ENCODE results near the gene DDTL. TPM values are rescaled to one million over a fixed set of nuclear protein-coding genes. Genes with fewer than 3 reads are reported as not detected.
"Not testable (repeated sequence)": the region's sequence is repeated elsewhere in the genome, so short reads cannot be mapped to it uniquely, and the experiment has no call there.

DDTL gene
- total RNA-seq, 1 donor from 2014 or later: 1.2 TPM

- H3K4me3 ChIP-seq (ENCODE audit: low read depth, low read length); H3K36me3 ChIP-seq (ENCODE audit: control insufficient read depth, insufficient read depth, low read length); DNase-seq (ENCODE audit: low read depth); H3K27me3 ChIP-seq (ENCODE audit: control insufficient read depth, insufficient read depth, low read length): not testable (repeated sequence)
These were observed 13.0 kb downstream of the DDTL start, which contains the start of gene GSTT2 for GRCh38 chr22:23979557-23980240. Gene GSTT2 (plus strand): TSS chr22:23980134.

DNA sequence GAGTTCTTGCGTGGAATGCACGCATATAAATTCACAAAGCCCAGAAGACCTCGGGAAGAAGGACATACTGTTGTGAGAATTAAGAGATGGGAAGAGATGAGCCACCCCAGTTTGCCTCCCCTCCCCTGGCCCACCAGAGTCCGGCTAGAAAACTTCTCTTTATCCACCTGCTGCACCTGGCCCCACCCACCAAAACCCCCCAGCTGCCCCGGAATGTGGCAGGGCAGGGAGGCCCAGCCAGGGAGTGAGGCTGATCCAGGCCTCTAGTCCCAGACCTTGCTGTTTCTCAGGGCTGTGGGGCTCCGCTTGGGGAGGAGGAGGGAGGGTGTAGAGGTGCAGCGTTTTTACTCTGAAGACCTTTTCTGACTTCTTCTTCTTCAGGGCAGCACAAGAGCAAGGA, 13.9 kb downstream of the DDTL start:
- H3K4me3 ChIP-seq (ENCODE audit: low read depth, low read length); H3K27me3 ChIP-seq (ENCODE audit: control insufficient read depth, insufficient read depth, low read length); H3K36me3 ChIP-seq (ENCODE audit: control insufficient read depth, insufficient read depth, low read length); DNase-seq (ENCODE audit: low read depth): not testable (repeated sequence)

DNA sequence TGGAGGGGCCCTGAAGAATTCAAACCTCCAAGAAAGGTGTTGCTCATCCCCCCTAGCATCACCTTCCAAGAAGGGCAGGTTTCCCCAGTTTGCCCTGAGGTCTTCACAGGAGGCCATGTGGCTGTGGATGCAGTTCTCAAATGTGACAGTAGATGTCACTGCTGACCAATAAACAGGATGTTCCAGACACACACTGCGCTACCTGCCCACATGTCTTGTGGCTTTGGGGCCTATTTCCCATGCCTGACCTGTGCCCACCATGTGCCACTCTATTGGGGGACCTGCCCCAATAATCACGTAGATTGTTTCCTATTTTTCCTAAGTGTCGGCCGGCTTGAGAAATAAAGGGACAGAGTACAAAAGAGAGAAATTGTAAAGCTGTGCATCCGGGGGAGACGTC, 17.7 kb downstream of the DDTL start:
- DNase-seq (ENCODE audit: low read depth): no peak
- Histone ChIP-seq H3K36me3 (ENCODE audit: control insufficient read depth, insufficient read depth, low read length) (no peaks in the 10 kb centered on the region), H3K27me3 (ENCODE audit: control insufficient read depth, insufficient read depth, low read length) (no peaks in the 10 kb centered on the region), H3K4me3 (ENCODE audit: low read depth, low read length) (no peak overlapping the region)
- TF ChIP-seq, protein P1, sequence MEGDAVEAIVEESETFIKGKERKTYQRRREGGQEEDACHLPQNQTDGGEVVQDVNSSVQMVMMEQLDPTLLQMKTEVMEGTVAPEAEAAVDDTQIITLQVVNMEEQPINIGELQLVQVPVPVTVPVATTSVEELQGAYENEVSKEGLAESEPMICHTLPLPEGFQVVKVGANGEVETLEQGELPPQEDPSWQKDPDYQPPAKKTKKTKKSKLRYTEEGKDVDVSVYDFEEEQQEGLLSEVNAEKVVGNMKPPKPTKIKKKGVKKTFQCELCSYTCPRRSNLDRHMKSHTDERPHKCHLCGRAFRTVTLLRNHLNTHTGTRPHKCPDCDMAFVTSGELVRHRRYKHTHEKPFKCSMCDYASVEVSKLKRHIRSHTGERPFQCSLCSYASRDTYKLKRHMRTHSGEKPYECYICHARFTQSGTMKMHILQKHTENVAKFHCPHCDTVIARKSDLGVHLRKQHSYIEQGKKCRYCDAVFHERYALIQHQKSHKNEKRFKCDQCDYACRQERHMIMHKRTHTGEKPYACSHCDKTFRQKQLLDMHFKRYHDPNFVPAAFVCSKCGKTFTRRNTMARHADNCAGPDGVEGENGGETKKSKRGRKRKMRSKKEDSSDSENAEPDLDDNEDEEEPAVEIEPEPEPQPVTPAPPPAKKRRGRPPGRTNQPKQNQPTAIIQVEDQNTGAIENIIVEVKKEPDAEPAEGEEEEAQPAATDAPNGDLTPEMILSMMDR (IDR thresholded peaks at IDR 0.05; ENCODE audit: insufficient read depth, low read length, poor library complexity, severe bottlenecking): peak; percentile 40

DNA sequence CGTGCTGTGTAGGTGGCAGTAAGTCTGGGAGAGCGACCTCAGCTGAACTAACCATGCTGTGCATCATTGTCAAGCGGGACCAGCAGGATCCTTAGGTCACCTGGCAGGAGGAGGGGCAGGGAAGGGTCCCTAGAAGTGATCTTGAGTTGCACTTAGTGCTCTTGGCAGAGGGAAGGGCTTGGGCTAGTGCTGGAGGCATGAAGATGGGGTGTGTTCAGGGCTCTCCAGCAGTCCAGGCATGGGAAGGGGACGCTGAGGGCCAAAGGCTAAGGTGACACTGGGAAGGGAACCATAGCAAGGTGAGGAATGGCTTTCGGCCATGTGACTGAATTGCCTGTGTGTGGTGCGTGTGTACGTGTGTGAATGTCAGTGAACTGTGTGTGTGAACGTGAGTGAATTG, 19.4 kb downstream of the DDTL start:
- not testable (repeated sequence) for DNase-seq (ENCODE audit: low read depth); H3K4me3 ChIP-seq (ENCODE audit: low read depth, low read length); H3K36me3 ChIP-seq (ENCODE audit: control insufficient read depth, insufficient read depth, low read length); H3K27me3 ChIP-seq (ENCODE audit: control insufficient read depth, insufficient read depth, low read length)

DNA sequence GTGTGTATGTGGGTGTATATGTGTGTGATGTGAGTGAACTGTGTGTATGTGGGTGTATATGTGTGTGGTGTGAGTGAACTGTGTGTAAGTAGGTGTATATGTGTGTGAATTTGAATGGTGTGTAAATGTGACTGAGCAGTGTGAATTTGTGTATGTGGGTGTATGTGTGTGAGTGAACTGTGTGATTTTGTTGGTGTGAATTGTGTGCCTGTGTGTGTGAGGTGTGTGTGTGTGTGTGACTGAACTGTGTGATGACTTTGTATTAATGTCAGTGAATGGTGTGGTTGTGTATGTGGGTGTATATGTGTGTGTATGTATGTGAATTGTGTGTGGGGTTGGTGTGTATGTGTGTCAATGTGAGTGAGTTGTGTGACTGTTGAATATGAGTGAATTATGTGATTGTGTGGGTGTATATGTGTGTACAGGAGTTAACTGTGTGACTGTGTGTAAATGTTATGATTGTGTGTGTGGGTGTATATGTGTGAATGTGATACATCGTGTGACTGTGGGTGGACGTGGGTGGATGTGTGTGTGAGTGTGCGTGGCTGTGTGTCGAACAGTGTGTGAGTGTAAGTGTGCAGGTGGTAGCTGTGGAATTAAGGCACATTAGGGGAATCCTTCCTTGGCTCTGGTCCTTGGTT, 20.0 kb downstream of the DDTL start:
- H3K4me3 ChIP-seq (ENCODE audit: low read depth, low read length); DNase-seq (ENCODE audit: low read depth): not testable (repeated sequence)

GRCh38 chr22:23989583-23990244, 23.0 kb downstream of the DDTL start:
- H3K36me3 ChIP-seq (ENCODE audit: control insufficient read depth, insufficient read depth, low read length); H3K4me3 ChIP-seq (ENCODE audit: low read depth, low read length); H3K27me3 ChIP-seq (ENCODE audit: control insufficient read depth, insufficient read depth, low read length); DNase-seq (ENCODE audit: low read depth): not testable (repeated sequence)

More for the DNA sequence above, 20.0 kb downstream of the DDTL start:
- not testable (repeated sequence) for H3K27me3 ChIP-seq (ENCODE audit: control insufficient read depth, insufficient read depth, low read length); H3K36me3 ChIP-seq (ENCODE audit: control insufficient read depth, insufficient read depth, low read length)

- H3K27me3 ChIP-seq (ENCODE audit: control insufficient read depth, insufficient read depth, low read length); H3K36me3 ChIP-seq (ENCODE audit: control insufficient read depth, insufficient read depth, low read length); DNase-seq (ENCODE audit: low read depth): not testable (repeated sequence)
These were observed 26.4 kb downstream of the DDTL start for GRCh38 chr22:23993080-23993479.

DNA sequence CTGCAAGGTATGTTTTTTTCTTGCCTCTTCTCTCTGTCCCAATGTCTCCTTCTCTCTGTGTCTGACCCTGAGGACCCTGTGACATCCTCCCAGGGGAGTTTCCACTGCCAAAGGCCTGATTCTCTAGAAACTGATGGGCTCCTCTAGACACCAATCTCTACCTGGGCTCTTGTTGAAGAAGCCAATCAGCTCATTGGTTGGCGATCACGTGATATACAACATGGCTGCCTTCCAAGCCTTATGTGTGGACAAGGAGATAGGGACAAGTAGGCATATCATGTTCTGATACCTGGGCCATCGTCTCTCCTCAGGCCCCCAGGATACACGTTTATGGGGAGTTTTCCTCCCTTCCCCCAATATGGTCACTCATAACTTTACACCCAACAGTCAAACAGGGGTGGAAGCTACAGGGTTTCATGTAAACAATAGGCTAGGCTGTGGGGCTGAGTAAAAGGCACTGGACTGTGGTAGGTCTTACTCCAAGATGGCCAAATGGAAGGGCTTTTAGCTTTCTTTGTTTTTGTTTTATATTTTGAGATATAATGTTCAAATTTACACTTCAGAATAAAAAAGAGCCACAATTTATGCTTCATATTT, 27.0 kb downstream of the DDTL start:
- DNase-seq (ENCODE audit: low read depth); H3K27me3 ChIP-seq (ENCODE audit: control insufficient read depth, insufficient read depth, low read length); H3K4me3 ChIP-seq (ENCODE audit: low read depth, low read length); H3K36me3 ChIP-seq (ENCODE audit: control insufficient read depth, insufficient read depth, low read length): not testable (repeated sequence)

More at GRCh38 chr22:23993080-23993479, 26.4 kb downstream of the DDTL start:
- H3K4me3 ChIP-seq (ENCODE audit: low read depth, low read length): not testable (repeated sequence)

- Histone ChIP-seq H3K36me3 (ENCODE audit: control insufficient read depth, insufficient read depth, low read length) (no peaks in the 10 kb centered on the region), H3K4me3 (ENCODE audit: low read depth, low read length) (no peak overlapping the region), H3K27me3 (ENCODE audit: control insufficient read depth, insufficient read depth, low read length) (no peaks in the 10 kb centered on the region)
- TF ChIP-seq, protein P1 (IDR thresholded peaks at IDR 0.05; ENCODE audit: insufficient read depth, low read length, poor library complexity, severe bottlenecking): no peak
- DNase-seq (ENCODE audit: low read depth): no peak
These were observed 30.4 kb downstream of the DDTL start for GRCh38 chr22:23997092-23997491.

DNA sequence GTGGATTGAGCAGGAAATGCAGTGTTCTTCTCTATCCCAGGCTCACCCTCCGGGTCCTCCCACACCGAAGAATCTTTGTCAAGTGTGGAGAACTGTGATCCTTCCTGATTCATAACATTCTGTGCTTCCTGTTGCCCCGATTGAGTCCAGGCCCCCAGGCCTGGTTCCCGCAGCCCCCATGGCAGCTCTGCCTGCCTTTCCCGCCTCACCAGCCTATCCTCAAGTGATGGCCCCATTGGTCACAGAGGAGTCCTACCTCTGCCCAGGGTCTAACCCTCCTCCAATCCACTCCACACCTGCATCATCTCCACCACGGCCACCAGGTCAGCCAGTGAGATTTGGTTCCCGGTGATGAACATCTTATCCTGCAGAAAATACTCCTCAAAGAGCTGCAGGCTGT, 33.1 kb downstream of the DDTL start:
- not testable (repeated sequence) for H3K4me3 ChIP-seq (ENCODE audit: low read depth, low read length); DNase-seq (ENCODE audit: low read depth); H3K36me3 ChIP-seq (ENCODE audit: control insufficient read depth, insufficient read depth, low read length); H3K27me3 ChIP-seq (ENCODE audit: control insufficient read depth, insufficient read depth, low read length)

Measured in kidney epithelial cell (primary cell).